Stimulated activated CD8-positive, alpha-beta memory T cell treated with anti-CD3 and anti-CD28 coated beads, Interleukin-4, amount 100 ng/mL, for 48 hours (primary cell): ENCODE data around the gene NCK2.

ENCODE experiments used
- DNase-seq: peaks from one replicate; pipeline ENCODE4 v3.0.0-alpha.2; 2020

NCK2 gene

DNA sequence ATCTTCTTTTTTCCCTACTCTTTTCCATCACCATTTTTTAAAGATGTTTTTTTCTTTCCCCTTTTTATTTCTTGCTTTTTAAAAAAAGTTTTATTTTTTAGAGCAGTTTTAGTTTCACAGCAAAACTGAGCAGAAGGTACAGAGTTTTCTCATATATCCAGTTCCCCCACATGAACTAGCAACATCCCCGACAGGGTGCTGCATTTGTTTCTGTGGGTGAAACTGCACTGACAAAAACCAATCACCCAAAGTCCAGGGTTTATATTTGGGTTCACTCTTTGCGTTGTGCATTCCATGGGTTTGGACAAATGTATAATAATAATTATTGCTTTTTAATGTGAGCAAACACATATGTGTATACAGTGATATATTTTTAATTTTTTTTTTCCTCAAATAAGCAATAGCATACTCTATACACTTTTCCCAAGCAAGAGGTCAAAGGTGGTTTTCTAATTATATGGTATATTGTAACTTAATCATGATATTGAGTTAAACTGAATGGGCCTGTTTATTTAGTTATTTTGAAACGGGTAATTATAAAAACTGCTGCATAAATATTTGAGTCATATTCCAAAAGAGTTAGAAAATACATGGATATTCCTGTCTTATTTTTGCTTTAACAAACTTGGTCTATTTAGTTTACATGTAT lies 50.3 kb downstream of the NCK2 start:
- DNase-seq: no peak

DNA sequence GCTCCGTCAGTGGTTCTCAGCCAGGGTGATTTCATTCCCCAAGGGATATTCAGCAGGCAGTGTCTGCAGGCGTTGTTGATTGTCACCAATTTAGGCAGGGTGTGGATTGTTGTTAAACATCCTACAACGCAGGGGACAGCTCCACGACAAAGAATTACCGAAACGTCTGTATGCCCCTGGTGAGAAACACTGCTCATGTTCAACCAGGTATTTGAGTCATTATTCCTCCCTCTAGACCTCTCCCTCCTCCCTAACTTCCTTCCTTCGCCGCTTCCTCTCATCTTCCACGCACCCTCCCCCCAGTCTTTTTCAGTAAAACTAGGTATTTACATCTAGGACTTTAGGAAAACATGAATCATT lies 50.8 kb downstream of the NCK2 start:
- DNase-seq: no peak

DNA sequence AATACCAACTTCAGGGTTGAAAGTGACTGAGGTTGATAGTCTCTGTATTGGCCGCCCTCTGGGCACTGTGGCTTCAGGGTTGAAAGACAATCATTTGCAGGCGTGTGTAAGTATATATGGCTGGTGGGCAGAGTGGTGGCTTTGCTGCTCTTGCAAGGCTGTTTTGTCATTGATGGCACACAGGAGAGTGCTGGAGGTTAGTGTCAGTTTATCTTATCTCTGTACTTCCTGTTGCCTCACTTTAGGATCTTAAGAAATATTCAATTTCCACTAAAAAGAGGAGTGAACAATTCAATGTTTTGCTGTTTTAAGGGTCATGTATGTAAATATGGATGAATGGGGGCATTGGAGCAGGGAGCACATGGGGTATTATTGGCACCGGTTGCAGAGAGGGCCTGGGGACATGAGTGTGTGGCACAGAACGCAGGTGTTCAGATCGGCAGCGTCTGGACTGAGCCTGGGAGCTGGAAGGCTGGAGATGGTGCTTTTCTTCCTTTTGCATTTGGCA lies 51.5 kb downstream of the NCK2 start:
- DNase-seq: peak; percentile 64

DNA sequence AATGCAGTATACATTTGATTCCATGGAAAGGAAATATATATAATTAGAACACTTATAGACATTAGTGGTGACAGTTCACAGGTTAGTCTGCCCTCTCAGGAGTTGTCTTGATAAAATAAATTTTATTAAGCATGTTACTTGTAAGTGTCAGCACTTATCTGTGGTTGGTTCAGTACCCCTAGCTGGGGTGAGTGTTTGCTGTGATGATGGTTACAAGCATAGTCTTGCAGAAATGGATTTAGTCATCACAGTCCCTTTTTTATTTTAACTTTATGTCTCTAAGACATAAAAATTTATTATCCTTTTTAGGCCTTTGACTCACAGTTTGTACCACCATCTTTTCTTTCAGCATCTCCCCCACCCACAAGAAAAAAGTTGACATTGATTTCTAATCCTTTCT lies 52.1 kb downstream of the NCK2 start:
- no peak for DNase-seq

DNA sequence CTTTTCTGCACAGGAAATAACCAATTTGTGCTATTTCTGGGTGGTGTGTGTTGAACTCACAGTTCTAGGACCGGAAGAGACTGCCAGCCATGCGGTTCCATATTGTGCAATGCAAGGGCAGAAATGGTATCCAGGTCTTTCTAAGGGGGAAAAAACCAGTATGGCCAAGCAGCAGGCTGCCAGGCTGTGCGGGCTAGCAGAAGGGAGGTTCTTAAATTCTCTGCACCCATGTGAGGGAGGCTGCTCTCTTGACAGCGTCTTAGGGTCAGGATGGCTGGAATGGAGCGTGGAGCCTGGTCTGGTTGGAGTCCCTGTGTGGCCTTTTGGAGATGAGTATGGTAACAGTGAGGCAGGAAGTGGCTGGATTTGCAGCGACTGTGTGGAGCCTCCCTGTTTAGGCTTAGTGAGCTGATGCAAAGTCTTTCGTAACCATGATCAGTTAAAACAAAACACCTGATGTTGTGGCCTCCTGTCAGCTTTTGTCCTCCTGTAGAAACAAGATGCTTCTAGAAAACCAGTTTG lies 52.6 kb downstream of the NCK2 start:
- no peak for DNase-seq

DNA sequence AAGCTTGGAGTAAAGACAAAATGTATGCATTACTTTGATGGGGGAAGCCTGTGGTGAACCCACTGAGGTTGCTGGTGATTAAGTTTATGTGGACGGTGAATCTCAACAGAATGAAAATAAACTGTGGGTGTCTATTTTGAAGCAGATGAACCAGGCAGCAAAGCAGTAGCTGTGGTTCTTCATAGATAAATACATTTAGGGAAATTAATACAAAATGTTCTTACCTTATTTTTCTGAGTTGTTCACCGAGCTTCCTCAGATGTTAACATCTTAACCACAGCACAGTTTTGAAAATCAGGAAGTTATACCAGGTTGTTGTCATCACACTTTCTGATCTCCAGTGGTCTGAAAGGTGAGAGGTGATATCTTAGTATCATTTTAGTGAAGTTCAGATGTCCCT lies 53.9 kb downstream of the NCK2 start:
- DNase-seq: no peak

DNA sequence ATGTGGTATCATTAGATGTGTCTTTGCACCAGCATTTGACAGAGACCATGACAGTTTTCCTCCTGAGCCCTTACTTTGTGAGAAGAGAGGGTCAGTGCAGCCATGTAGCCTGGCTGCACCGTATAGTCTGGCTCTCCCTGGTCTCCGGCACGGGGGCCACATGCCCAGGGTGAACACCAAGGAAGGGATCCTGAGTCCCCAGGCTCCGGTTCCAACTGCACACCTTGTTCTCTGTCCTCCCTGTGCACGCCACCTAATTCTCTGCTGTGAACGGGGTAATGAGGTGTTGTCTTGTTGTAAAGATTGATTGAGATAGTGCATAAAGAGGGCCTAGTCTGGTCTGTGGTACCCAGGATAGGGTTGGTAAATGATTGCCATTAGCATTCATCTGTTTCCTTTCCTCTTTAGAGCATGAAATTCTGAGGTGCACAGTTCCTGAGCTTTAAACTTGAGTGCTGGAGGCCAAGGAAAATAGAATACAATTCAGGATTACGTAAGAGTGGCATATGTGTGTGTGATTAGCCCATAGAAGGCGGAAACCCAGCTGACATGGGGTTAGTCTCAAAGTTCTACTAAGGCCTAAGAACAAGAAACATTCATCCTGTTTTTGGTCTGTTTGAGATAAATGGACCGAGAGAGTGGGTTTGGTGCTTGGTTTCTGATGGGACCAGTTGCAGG lies 55.5 kb downstream of the NCK2 start:
- no peak for DNase-seq

DNA sequence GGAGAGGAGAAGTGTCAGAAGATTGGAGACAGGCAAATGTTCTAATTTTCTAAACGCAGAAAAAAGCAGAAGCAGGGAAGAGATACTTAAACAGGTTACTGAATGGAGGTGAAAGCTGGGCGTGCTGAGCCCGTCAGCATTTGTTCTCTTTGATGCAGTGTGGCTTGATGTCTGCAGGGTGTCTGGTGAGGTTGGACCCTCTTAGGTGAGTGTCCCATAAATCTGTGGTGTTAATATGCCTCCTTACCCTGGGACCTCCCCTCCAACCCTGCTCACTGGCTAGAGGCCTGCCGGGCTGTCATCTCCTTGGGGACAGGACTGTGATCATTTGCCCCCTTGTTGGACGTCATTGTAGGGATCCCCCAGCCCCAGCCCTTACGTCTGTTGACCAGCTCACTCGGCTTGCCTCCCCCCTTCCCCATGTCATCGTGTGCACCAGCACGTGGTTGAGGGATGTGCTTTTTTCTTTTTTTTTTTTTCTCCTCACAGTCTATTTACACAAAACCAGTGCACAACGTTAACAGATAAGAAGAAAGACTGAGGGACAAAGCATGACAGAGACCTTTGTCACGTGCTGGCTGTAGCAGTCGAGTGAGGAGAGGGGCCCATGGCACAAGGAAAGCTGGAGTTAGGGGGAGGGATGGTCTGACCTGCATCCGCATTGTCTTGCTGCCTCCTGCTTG lies 56.4 kb downstream of the NCK2 start:
- no peak for DNase-seq

DNA sequence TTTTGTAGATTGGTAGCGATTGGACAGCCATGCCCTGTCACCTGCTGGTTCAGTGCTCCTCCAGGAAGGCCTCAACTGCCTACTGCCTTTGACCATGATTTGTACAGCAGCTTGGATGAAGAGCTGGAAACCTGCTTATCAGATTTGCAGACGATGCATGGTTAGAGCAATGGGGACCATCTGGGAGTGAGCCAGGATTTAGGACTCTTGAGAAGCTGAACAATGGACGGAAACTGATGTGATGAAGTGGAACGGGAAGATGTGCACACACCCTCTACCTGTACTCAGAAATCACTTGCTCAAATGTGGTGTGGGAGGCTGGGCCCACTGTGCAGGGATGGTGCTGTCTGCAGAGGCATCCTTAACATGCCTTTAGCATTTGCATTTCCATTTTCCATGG lies 57.2 kb downstream of the NCK2 start:
- DNase-seq: no peak

DNA sequence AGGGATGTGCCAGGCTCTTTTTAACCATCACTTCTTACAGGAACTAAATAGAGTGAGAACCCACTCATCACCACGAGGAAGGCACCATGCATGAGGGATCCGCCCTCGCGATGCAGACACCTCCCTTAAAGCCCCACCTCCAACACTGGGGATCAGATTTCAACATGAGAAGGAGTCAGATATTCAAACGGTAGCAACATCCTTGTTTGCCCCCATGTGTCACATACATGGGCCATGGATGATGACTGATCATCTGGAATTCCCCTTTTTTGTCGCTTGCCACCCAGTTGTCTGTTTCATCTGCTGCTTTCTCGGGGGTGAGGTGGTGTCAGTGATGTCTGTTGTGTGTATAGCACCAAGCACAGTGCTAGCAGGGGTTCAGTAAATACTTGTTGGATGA lies 57.9 kb downstream of the NCK2 start:
- peak; percentile 66 for DNase-seq

DNA sequence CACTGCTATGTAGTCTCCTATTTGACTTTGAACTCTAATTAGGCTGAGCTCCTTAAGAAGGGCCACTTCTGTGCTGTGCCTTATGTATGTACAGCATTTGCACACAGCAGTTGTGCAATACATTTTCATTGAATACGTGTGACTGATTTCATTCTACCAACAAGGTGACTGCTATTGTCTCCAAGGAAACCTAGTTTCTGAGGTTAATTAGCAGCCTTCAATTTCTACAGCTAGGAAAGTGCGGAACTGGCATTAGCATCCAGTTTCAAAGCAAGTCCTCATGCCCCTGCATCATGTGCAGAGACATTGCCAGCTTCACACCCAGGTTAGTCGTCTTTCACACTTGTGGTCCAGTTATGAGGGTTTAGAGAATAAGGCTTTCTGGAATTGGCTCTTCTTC lies 58.6 kb downstream of the NCK2 start:
- no peak for DNase-seq

DNA sequence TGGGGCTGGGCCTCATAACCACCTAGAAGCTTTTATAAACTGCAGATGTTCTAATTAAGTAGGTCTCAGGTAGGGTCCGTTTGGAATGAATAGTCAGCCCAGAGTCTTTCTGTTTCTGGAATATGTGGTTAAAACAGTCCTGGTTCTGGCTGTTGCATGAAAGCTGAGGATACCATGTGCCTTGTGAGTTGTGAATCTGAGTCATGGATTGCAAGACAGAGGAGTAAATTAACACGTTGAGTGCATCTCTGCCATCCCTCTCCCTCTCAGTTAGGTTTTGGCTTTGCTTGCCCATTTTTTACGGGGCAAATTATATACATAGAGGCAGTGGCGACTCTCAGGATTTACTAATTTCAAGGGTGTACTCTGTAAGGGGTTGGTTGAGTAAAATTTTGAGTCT lies 59.1 kb downstream of the NCK2 start:
- DNase-seq: peak; percentile 20

DNA sequence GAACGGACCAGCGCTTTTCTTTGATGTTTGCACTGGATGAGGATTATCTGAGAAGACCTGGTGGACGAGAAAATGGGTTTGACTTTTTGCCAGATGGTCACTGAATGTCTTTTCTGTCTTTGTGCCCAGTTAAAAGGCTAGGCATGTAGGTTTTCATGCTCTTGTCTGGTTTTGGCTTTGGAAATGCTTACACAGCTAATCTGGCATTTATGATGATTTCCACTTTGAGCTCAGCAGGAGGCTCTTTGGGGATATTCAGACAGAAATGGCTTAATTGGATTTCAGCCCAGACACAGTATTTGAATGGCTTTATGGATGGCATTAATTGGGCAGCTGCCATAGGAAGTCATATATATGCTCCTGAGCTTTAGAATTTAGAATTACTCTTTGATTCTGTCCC lies 59.6 kb downstream of the NCK2 start:
- no peak for DNase-seq

DNA sequence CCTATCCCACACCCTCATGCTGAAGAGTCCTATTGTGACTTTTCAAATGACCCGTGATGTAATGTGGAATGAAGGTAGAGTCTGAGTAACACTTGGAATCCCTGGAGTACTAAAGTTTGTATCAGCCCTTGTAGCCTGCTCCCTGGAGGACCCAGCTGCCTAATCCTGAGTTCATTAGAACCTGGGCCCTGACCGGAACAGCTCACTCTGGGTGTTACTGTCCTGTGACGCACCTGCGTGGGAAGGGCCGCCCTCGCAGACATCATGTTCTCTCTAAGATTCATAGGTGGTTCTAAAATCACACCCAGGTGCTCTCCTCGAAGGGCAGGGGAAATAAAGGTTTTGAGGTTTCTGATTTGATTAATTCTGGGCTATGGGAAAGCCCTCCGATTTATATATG lies 62.3 kb downstream of the NCK2 start:
- peak; percentile 68 for DNase-seq

DNA sequence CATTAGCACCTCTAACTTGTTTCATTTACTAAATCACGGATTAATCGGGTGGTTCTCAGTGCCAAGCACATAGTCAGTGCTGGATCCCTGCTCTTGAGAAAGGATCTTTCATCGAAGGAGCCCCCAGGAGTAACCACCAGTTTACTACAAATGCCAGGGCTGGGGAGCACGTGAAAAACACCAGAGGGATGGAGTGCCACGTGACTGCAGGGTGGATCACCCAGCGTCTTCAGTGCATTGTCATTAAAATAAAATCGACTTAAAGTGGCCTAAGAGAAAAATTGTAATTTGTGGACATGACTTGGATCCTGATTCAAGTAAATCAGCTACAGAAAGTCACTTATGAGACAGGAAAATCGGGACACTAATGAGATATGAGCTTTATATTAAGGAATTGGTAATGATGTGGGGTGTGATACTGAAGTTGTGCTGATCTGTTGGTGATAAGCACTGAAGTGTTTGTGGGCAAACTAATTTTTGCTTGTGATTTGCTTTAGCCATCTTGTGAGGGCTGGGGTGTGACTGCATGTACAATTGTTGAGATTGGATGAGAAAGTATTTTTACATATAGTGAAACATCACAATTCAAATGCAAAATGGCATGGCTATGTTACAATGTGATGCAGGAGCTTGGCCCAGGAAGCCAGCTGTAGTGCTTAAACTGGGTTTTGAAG lies 63.8 kb downstream of the NCK2 start:
- no peak for DNase-seq

DNA sequence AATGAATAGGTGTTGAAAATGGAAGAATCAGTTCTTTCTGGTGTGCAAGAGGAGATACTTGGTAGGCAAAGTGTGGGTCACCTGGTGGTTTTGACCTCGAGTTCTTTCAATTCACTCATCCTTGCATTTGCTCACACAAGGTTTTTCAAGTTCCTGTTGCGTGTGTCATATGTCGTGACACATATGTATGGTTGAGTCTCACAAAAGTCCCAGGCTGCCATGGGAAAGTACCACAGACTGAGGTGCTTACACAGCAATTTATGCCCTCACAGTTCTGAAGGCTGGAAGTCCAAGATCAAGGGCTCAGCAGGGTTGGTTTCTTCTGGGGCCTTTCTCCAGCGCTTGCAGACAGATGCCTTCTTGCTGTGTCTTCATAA lies 64.4 kb downstream of the NCK2 start:
- peak; percentile 56 for DNase-seq

DNA sequence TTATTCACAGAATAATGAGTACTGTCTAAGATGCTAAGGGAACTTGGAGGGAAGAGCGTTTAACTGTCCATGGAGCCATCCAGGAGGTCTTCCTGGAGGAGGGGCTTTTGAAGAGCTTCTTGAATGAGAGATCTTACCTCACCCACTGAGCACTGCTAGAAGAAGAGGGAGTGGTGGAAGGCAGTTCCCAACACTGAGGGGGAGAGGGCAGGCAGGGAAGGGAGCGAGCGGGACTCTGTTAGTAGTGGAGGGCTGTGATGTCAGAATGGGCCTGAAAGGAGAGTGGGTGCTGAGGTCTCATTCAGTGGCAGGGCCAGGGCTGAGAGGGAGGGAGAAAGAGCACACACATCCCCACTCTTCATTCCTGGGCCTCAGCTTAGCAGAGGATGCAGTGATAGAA lies 65.0 kb downstream of the NCK2 start:
- DNase-seq: no peak

DNA sequence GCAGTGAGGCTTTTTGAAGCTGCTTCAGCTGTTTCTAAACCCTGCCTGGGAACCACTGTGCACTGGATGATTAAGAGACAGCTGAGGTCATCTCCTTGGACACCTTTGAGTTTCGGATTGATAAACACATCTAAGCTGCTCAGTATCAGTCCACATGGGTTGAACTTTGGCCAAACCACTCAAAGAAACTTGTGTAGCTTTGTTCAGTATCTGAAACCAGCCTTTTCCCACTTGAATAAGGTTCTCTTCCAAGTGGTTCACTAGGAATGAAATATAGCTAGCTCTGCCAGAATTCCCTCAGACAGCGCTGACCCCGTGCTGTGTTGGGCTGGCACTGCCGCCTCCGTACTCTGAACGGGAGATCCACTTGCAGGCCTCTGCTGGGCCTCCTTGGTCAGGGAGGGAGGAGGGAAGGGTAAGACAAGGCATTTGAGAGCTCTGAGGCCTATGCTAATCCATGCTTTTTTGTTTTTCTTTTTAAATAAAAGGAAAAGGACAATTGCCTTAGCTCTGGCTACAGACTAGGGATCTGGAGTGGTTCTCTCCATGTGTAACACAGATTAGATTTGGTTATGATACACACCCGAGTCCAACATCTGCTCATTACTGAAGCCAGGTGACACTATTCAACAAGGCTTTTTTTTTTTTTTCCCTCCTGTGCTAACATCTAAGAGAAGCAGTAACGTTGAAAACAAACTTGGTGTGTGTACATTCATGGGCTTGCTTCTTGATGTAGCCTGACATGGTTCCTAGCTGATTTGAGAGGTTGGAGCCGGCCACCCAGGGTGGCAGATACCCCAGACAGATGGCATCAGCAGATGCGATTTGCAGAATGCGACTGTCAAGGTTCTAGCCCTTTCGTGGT lies 67.7 kb downstream of the NCK2 start:
- DNase-seq: no peak

DNA sequence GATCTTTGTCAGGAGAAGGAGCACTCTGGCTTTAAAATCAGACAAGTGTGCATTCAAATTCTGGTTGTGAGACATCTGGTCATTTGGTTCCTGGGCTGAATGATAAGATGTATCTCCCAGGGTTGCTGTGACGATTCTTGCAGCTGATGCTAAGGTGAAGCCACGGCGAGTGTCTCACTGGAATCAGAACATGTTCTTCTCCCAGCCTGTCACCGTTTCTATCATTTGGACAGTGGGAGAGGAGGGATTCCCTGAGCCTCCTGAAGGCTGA lies 68.3 kb downstream of the NCK2 start:
- no peak for DNase-seq

DNA sequence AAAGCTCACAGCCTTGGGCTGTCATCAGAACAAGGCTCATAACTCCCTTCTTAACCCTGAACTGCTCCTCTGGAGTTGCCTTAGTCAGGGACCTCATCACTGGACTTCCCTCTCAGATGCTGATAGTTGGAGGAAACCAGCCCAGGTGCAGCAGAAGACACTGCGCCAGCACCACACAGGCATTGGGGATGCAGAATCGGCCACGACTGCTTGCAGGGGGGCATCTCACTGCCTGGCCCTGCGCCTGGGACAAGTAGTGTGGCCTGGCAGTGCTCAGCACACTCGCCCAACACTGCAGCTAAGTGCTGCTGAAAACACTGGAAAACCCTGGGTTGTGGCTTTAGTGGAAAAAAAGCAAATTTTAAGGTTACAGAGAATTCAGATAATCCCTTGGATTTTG lies 68.7 kb downstream of the NCK2 start:
- DNase-seq: no peak

DNA sequence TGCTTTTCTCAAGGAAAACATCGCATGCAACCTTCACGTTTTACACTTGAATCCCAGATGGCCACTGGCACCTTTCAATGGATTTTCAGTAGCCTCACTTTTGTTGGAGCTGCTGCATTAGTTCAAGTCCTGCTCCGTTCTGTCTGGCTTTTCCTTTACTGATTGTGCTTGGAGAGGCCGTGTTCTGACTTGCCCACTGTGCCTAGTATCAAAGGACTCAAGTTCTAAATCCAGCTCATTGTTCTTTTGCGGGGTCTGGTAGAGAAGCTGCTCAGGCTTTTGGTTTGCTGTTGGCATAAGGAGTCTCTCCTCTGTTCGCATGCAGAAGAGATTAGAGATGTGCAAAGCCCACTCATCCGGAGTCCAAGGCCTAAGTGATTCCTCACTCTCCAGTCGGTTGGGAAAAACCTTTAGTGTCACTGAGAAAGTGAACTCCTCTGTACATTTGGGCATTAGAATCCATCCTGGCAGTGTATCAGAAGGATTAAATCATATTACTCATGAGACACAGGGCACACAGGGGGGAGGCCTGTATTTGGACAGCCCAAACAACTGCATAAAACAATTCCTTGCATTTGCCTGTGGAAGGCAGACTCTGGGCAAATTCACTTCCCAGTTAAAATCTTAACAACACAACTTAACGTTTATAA lies 69.7 kb downstream of the NCK2 start:
- DNase-seq: no peak

DNA sequence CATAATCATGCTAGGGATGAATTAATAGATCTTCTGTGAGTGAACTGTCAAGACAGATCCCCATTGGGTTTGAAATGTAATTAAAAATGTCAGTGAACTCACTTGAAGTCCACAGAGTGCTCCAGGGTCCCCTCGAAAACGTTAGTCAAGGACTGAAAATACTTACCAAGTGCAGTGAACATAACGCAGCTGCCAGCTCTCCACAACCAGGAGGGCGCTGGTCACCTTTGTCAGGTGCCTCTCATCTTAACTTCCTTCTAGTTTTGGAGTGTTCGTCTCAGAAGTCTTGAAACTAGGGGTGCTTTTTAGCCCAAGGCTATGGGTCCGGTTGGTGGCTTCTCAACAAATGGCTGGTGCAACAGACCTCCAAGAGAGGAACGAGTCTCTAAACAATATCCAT lies 70.7 kb downstream of the NCK2 start:
- DNase-seq: peak; percentile 20
